NB4 (cell line): ENCODE measurements around the gene CA10.

Experiments
- POLR2A ChIP-seq: IDR thresholded peaks from 2 replicates; pipeline ENCODE4 v1.6.1; 2011; ENCODE audit warnings: mild to moderate bottlenecking; ENCODE audit not compliant: insufficient read length; ENCODE audit errors: extremely low read depth
- TF ChIP-seq, protein P1 (sequence below): IDR thresholded peaks from one replicate; pipeline ENCODE4 v1.5.1; 2012; ENCODE audit warnings: low read depth, low read length

DNA sequence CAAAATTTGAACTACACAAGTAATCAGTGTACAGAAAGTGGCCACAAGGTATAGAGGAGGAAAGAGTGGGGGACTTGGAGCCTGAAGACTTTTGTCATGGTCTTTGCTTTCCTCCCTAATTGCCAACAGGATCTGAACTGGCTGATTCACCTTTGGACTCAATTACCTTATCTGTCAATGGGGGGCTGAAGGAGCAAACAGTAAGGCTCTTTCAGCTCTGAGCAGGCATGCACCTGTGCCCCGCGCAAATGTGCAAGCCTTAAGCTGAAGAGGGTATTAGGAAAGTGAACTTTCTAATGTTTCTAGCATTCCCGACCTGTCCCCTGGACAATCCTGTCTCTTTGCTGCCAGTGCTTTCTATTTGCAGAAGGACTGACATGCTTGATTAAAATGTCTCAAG, 302.7 kb downstream of the CA10 start:
- TF ChIP-seq, protein P1, sequence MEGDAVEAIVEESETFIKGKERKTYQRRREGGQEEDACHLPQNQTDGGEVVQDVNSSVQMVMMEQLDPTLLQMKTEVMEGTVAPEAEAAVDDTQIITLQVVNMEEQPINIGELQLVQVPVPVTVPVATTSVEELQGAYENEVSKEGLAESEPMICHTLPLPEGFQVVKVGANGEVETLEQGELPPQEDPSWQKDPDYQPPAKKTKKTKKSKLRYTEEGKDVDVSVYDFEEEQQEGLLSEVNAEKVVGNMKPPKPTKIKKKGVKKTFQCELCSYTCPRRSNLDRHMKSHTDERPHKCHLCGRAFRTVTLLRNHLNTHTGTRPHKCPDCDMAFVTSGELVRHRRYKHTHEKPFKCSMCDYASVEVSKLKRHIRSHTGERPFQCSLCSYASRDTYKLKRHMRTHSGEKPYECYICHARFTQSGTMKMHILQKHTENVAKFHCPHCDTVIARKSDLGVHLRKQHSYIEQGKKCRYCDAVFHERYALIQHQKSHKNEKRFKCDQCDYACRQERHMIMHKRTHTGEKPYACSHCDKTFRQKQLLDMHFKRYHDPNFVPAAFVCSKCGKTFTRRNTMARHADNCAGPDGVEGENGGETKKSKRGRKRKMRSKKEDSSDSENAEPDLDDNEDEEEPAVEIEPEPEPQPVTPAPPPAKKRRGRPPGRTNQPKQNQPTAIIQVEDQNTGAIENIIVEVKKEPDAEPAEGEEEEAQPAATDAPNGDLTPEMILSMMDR = no peak
- no peak for TF ChIP-seq POLR2A
